Measurements from ENCODE around the gene DSCAML1.

DNA sequence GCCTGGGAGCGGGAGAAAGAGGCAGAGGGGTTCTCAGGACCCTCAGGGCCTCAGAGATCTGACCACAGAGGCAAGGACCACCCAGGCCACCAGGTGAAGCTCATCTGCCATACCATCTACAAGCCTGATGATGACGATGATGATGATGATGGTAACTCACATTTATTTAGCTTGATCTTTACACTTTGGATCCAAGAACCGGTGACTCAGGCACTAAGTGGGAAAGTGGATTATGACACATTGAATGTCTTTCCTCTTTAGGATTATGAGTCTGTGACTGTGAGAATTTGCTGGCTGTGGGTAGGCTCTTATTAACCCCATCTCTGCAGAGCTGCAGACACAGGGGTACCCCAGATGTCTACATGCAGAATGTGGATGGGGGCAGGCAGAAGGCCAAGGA lies 110.3 kb downstream of the DSCAML1 start:
- TF ChIP-seq, protein P1, sequence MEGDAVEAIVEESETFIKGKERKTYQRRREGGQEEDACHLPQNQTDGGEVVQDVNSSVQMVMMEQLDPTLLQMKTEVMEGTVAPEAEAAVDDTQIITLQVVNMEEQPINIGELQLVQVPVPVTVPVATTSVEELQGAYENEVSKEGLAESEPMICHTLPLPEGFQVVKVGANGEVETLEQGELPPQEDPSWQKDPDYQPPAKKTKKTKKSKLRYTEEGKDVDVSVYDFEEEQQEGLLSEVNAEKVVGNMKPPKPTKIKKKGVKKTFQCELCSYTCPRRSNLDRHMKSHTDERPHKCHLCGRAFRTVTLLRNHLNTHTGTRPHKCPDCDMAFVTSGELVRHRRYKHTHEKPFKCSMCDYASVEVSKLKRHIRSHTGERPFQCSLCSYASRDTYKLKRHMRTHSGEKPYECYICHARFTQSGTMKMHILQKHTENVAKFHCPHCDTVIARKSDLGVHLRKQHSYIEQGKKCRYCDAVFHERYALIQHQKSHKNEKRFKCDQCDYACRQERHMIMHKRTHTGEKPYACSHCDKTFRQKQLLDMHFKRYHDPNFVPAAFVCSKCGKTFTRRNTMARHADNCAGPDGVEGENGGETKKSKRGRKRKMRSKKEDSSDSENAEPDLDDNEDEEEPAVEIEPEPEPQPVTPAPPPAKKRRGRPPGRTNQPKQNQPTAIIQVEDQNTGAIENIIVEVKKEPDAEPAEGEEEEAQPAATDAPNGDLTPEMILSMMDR (IDR thresholded peaks at IDR 0.05) = no peak
- no peak for TF ChIP-seq POLR2A (IDR thresholded peaks at IDR 0.05)

Measured in tibial nerve (tissue), 3 donors.